Fibroblast of mammary gland (primary cell): ENCODE data around the gene TBC1D2B.
"Not testable (repeated sequence)": the region's sequence is repeated elsewhere in the genome, so short reads cannot be mapped to it uniquely, and the experiment has no call there.

Source experiments
- DNase-seq: peaks from one replicate; pipeline ENCODE4 v3.0.0-alpha.2; 2010; ENCODE audit warnings: low read depth
- H3K4me3 ChIP-seq: 2 replicates; pipeline ENCODE4 v1.5.1; 2011; ENCODE audit warnings: low read depth, mild to moderate bottlenecking, low read length, moderate library complexity; ENCODE audit not compliant: control insufficient read depth
- TF ChIP-seq, protein P1 (sequence below): conservative IDR thresholded peaks from 2 replicates; pipeline ENCODE4 v1.5.1; 2011; ENCODE audit warnings: low read depth, low read length, inconsistent platforms; ENCODE audit not compliant: control insufficient read depth, insufficient read depth

TBC1D2B gene

DNA sequence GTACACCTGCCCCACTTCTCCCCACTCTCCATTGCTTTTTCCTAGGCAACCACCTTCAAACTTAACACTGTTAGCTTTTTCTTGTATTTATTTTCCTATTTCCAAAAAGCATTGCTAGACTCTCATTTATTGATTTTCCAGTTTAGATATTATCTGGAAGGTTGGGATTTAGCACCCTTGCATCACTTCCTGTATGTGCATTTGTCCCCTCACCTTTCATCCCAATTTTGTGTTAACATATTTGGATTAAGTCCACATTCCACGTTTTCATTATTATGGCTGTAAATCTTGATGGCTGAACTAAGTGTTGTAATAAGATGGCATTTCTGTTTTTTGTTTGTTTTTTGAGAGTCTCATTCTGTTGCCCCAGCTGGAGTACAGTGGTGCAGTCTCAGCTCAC lies 109.7 kb downstream of the TBC1D2B start:
- no peak overlapping the region for H3K4me3 ChIP-seq
- DNase-seq, result no peak
- TF ChIP-seq, protein P1, sequence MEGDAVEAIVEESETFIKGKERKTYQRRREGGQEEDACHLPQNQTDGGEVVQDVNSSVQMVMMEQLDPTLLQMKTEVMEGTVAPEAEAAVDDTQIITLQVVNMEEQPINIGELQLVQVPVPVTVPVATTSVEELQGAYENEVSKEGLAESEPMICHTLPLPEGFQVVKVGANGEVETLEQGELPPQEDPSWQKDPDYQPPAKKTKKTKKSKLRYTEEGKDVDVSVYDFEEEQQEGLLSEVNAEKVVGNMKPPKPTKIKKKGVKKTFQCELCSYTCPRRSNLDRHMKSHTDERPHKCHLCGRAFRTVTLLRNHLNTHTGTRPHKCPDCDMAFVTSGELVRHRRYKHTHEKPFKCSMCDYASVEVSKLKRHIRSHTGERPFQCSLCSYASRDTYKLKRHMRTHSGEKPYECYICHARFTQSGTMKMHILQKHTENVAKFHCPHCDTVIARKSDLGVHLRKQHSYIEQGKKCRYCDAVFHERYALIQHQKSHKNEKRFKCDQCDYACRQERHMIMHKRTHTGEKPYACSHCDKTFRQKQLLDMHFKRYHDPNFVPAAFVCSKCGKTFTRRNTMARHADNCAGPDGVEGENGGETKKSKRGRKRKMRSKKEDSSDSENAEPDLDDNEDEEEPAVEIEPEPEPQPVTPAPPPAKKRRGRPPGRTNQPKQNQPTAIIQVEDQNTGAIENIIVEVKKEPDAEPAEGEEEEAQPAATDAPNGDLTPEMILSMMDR, result no peak

DNA sequence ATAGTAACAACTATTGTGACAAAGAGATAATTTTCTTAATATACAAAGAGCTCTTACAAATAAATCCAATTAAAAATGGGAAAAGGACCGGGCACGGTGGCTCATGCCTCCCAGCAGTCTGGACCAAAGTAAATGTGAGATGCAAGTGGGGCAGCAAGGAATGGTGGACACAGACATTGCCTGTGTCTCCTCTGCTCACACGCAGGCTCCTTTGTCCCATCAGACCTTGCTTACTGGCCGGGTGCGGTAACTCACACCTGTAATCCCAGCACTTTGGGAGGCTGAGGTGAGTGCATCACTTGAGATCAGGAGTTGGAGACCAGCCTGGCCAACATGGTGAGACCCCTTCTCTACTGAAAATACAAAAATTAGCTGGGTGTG lies 110.3 kb downstream of the TBC1D2B start:
- not testable (repeated sequence) for DNase-seq, H3K4me3 ChIP-seq

DNA sequence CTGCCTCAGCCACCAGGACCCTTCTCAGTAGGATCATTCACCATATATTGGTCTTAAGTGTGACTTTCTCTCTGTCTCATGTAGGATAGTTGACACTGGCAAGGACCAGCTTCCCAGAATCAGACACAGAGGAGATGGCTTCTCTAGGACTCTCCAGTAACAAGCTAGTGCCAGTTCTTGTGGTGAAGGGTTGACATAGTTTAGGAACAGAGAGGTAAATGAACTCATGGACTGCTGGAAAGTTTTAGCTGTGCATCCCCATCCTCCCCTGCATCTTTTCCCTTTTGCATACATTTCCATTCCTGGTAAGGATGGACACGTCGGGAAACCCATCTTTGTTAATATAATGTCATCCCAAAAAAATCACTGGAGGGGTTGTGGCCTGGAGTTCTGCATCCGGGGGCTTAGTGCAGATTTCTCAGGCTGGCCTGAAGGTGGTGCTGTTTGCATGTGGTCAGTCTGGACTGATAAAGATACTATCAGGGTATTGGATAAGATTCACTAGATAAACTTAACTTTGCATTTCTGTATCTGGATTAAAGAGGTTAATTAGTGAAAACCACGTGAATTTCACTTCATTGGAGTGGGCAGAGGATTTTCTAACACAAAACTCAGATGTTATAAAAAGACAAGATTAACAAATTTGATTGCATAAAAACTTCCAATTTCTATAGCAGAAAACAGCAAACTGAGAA lies 110.8 kb downstream of the TBC1D2B start:
- TF ChIP-seq, protein P1, result peak; percentile 88
- H3K4me3 ChIP-seq, result no peak overlapping the region
- peak; percentile 61 for DNase-seq

DNA sequence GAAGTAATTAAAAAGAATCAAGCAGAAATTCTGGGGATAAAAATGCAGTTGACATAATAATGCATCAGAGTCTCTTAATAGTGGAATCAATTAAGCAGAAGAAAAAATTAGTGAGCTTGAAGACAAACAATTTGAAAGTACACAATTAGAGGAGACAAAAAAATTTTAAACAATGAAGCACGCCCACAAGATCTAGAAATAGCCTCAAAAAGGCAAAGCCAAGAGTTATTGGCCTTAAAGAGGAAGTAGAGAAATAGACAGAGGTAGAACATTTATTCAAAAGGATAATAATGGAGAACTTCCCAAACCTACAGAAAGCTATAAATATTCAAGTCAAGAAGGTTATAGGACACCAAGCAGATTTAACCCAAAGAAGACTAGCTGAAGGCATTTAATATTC lies 113.3 kb downstream of the TBC1D2B start:
- DNase-seq, result no peak
- H3K4me3 ChIP-seq, result no peak overlapping the region
- TF ChIP-seq, protein P1, result no peak

DNA sequence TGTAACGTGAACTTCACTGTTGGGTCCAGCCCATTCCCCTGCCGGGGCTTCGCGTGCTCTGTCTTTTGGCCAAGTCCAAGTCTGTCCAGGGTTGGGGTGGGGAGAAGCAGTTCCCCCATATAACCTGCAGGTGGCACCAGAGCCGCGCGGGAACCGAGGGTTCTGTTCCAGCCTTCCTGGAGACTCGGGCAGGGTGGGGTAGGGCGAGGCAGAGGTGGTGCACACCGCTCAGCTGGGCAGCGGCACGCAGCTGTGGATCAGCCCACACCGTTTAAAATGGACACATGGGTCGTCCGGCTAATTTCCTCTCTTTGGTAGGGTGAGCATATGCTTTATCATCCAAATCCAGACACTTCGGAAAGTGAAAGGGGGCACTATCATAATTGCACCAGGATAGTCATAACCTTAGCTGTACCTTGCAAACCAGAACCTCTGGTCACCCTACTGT lies 118.1 kb downstream of the TBC1D2B start:
- peak; percentile 56 for DNase-seq
- H3K4me3 ChIP-seq, result peak overlapping the region; percentile 29
- TF ChIP-seq, protein P1, result peak; percentile 92

DNA sequence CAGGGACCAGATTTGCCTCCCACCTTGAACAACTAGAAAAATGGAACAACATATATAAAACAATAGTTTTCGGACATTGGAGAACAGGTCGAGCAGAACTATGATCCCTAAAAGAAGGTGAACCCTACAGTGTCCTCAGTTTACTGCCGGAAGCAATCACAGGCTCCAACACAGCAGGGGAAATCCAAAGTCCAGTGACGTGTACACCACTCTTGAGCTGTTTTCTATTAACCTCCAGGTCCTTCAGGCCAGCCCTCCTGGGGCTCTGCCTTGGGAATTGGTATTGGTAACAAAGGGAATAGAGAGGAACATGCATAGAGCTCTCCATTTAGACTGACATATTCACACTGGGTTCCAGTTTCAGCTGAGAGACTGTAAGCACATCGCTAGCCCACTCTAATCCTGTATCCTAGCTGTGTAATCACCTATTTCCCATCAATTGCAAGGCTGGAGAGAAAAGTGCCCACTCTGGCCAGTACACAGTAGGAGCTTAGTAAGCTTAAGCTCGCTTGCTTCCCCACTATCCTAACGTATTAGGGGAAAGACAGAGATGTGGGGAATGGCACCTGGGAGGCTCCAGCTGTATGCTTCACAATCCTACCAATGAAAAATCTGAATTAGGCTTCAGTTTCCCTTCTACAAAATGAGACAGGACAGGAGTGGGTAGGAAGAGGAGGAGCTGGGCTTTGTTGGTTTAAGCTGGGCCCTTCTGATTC lies 118.6 kb downstream of the TBC1D2B start:
- not testable (repeated sequence) for H3K4me3 ChIP-seq, DNase-seq

DNA sequence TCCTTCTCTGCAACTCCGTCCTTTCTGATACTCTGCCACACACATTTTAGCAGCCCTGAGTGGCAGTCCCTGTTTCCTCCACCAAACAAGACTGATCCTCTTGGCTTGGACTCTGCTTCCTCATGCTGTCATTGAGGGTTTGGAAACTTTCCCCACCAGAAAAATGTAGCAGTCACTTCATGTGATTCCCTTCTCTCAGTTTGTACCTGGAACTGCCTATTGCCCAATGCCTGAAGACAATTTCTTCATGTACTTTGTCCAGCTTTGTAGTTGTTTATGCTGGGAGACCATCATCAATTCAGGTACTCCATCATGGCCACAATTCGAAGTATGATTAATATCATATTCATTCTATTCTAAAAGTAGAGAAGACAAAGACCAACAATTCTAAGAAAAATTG lies 119.5 kb downstream of the TBC1D2B start:
- DNase-seq, result not testable (repeated sequence)

DNA sequence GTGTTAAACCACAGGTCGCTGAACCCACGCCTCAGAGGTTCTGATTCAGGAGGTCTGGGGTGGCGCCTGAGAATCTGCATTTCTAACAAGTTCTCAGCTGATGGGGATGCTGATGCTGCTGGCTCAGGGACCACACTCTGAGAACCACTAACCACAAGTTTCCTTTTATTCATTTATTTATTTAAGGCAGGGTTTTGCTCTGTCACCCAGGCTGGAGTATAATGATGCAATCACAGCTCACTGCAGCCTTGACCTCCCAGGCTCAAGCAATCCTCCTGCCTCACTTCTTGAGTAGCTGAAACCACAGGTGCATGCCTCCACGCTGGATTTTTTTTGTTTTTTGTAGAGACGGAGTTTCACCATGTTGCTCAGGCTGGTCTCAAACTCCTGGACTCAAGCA lies 123.6 kb downstream of the TBC1D2B start:
- not testable (repeated sequence) for H3K4me3 ChIP-seq
- DNase-seq, result peak; percentile 39

More for the DNA sequence above, 119.5 kb downstream of the TBC1D2B start:
- H3K4me3 ChIP-seq, result not testable (repeated sequence)

DNA sequence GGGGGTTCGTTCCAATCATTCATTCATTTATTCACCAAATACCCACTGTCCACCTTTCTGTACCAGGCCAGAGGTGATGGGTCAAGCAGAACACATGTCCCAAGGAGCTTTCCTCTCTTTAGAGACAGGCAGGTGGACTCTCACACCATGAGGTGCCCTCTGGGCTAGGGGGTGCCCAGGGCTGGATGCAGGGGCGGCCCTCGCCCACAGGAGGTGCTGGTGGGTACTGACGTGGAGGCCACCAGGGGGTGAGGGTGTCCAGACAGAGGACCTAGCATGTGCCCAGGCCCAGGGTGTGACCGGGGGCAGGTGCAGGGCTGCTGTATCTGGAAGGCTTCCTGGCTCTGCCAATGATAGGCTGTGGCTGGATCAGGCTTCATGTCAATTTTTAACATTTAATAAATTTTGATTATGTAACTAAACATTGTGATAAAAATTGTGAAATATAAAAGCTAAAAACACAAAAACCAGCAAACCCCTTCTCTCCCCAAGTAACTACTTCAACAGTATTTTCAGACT lies 124.5 kb downstream of the TBC1D2B start:
- H3K4me3 ChIP-seq, DNase-seq: not testable (repeated sequence)

DNA sequence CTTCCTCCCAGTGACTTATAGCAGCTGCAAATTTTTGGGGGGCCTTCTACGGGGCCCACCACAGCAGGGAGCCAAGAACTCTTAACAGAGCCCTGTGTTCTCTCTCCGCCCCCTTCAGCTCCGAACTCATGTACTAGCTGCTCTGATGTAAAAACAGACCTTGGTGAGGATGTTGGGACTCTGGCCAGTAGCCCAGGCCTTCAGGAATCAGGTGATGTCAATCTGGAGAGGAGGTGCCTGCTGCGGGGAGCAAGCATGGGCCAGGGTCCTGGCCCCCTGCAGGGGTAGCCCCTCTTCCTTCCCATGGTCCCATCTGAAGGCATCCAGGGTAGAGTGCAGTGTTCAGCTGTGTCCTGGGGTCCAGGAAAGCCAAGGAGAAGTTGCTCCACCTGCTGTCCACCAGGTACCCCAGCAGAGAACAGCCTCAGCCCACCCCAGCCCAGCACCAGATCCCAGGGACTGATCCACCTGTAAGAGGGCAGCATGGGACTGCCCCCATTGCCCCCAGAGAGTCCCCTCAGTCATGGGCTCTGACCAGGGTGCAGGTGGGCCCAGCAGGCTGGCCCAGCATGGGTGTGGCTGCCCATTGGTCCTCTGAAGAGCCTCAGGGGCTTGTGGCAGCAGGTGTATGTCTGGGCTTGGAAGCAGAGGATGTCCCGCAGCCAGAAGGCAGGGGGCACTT lies 126.3 kb downstream of the TBC1D2B start:
- not testable (repeated sequence) for H3K4me3 ChIP-seq, DNase-seq

DNA sequence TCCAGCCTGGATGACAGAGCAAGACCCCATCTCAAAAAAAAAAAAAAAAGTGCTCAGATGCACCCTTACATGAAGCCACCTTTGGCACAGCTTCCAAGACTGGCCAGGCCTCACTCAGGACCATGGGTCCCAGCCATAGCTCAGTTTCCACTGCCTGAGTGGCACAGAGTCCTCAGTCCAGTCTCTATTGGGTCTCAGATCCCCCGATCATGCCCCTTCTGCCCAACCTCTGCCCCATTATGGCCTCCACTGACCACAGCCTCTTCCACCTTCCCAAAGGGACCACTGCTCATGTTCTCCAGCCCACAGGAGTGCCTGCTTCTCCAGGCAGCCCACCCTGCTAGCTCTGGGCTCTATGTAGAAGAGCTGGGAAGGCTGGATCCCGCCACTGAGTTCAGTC lies 127.0 kb downstream of the TBC1D2B start:
- not testable (repeated sequence) for DNase-seq, H3K4me3 ChIP-seq
